Endothelial cell of umbilical vein (primary cell): Measurements from ENCODE around the gene TARBP2. TPM values are rescaled to one million over a fixed set of nuclear protein-coding genes. Genes with fewer than 3 reads are reported as not detected.
A peak's percentile ranks its signal among the peaks of the same experiment; 100 is the strongest.

ENCODE experiments used
- BruUV-seq: library from RNA; stranded (reverse); fragments of 400-500 nt; replicated peaks from 2 replicates; lab custom pipeline; 2021; lab: Mats Ljungman, UMichigan
- CTCF ChIA-PET: fragments of 300-600, 350-600 bp; sonication (Branson Sonifier 250); formaldehyde crosslinking; loops from one replicate; lab custom pipeline; 2021; ENCODE audit warnings: antibody characterized with exemption, inconsistent platforms; lab: Charles Lee
- POLR2A ChIA-PET: fragments of 300-600, 350-600 bp; sonication (Branson Sonifier 250); formaldehyde crosslinking; loops from one replicate; lab custom pipeline; 2021; ENCODE audit warnings: antibody characterized with exemption, inconsistent platforms; lab: Charles Lee
- DNase-seq: peaks from one replicate; pipeline ENCODE4 v3.0.0-alpha.2; 2011; ENCODE audit warnings: low read depth, low spot score
- FAIRE-seq: peaks from 2 replicates; lab custom pipeline; 2011; peaks lifted over from hg19 to GRCh38; lab: Jason Lieb, UNC
- H2AFZ ChIP-seq: 2 replicates; pipeline ENCODE4 v1.6.0; 2012; ENCODE audit warnings: low read depth, low read length, control low read depth, inconsistent platforms
- H3K27ac ChIP-seq: 2 replicates; pipeline ENCODE4 v1.5.1; 2011; ENCODE audit warnings: low read depth, mild to moderate bottlenecking, control low read depth, low read length, moderate library complexity; ENCODE audit not compliant: insufficient read depth
- H3K27me3 ChIP-seq, 2 experiments: 2 replicates each; pipeline versions ENCODE4 v1.6.0 to v1.6.1; 2011; ENCODE audit warnings: low read length in 2 of 2, mixed read lengths in 1 of 2; ENCODE audit not compliant: control insufficient read depth in 2 of 2, insufficient read depth in 2 of 2
- H3K36me3 ChIP-seq, 2 experiments: 2 replicates in 1 of 2; 3 replicates in 1 of 2; pipeline ENCODE4 v1.5.1; 2011; ENCODE audit warnings: low read length in 2 of 2, mild to moderate bottlenecking in 1 of 2, moderate library complexity in 1 of 2; ENCODE audit not compliant: control insufficient read depth in 2 of 2, insufficient read depth in 2 of 2; ENCODE audit errors: extremely low read depth in 1 of 2
- H3K4me1 ChIP-seq: 3 replicates; pipeline ENCODE4 v1.5.1; 2011; ENCODE audit warnings: mild to moderate bottlenecking, low read length; ENCODE audit not compliant: control insufficient read depth, insufficient read depth; ENCODE audit errors: extremely low read depth
- H3K4me2 ChIP-seq: 2 replicates; pipeline ENCODE4 v1.6.1; 2011; ENCODE audit warnings: low read length, control low read depth, mixed read lengths; ENCODE audit not compliant: insufficient read depth
- H3K4me3 ChIP-seq, 3 experiments: fragments of 200-600 bp in 1 of 3; sonication (generic), shearing (Covaris generic) in 1 of 3; replicated peaks in 1 of 3; 2 replicates each; pipeline ENCODE4 v1.5.1; 2011 to 2016; ENCODE audit warnings: control low read depth in 3 of 3, low read length in 3 of 3, mild to moderate bottlenecking in 2 of 3, inconsistent platforms in 1 of 3, low read depth in 1 of 3, moderate library complexity in 1 of 3; ENCODE audit not compliant: insufficient read depth in 1 of 3
- H3K79me2 ChIP-seq: 2 replicates; pipeline ENCODE4 v1.6.0; 2012; ENCODE audit warnings: low read length, inconsistent platforms; ENCODE audit not compliant: control insufficient read depth, insufficient read depth
- H3K9ac ChIP-seq: replicated peaks from 2 replicates; pipeline ENCODE3; 2011; ENCODE audit warnings: low read length, control low read depth; ENCODE audit not compliant: insufficient read depth; ENCODE audit errors: extremely low read depth
- H3K9me1 ChIP-seq: replicated peaks from 3 replicates; pipeline ENCODE4 v1.6.0; 2011; ENCODE audit warnings: mild to moderate bottlenecking, low read length; ENCODE audit not compliant: control insufficient read depth, insufficient read depth; ENCODE audit errors: extremely low read depth
- H3K9me3 ChIP-seq: replicated peaks from 2 replicates; pipeline ENCODE4 v1.5.1; 2012; ENCODE audit warnings: low read length, inconsistent platforms; ENCODE audit not compliant: control insufficient read depth, insufficient read depth
- H4K20me1 ChIP-seq: replicated peaks from 2 replicates; pipeline ENCODE3; 2011; ENCODE audit warnings: mild to moderate bottlenecking, low read length; ENCODE audit not compliant: control insufficient read depth, insufficient read depth; ENCODE audit errors: extremely low read depth
- CTCF ChIP-seq, 2 donors: IDR thresholded peaks; 1 replicate in 1 of 2; 2 replicates in 1 of 2; pipeline ENCODE4 v1.5.1; 2011; ENCODE audit warnings: low read length in 2 of 2, mild to moderate bottlenecking in 2 of 2, moderate library complexity in 2 of 2, control low read depth in 1 of 2, inconsistent platforms in 1 of 2, low read depth in 1 of 2; ENCODE audit not compliant: insufficient read depth in 1 of 2; ENCODE audit errors: extremely low read depth in 1 of 2
- EZH2 ChIP-seq: IDR thresholded peaks from 2 replicates; pipeline ENCODE4 v1.6.1; 2012; ENCODE audit warnings: borderline replicate concordance, low read depth, mild to moderate bottlenecking, moderate library complexity, low read length, inconsistent platforms; ENCODE audit not compliant: severe bottlenecking
- POLR2AphosphoS5 ChIP-seq: IDR thresholded peaks from 2 replicates; pipeline ENCODE4 v1.6.1; 2012; ENCODE audit warnings: low read depth, mild to moderate bottlenecking, control low read depth, low read length, moderate library complexity; ENCODE audit not compliant: insufficient read depth
- dilution Hi-C: fragments of 300-500 bp; cut with MboI; formaldehyde crosslinking; loops from one replicate; pipeline ENCODE4 v1.15.0; 2019; ENCODE audit warnings: low sequenced_read_pairs; ENCODE audit not compliant: extremely low pct_ligation_motif_present
- intact Hi-C: fragments of 100-400 bp; cut with micrococcal nuclease; formaldehyde crosslinking; loops from one replicate; pipeline ENCODE4 v1.10.0; 2022
- polyA plus RNA-seq, 4 experiments: library from polyadenylated mRNA; depleted of rRNA in 3 of 4; stranded (reverse) in 3 of 4; unstranded in 1 of 4; fragments of >200 nt; gene quantifications; 2 replicates each; pipeline versions ENCODE4 v1.2.1 to v1.2.3, GENCODE V29; 2011 to 2012; ENCODE audit warnings: missing spikeins in 1 of 4
- total RNA-seq: library from RNA; stranded (reverse); gene quantifications from 2 replicates; pipeline ENCODE4 v1.2.3, GENCODE V29; 2021
- TF ChIP-seq, protein P1 (sequence below): IDR thresholded peaks from 2 replicates; pipeline ENCODE4 v1.6.1; 2011; ENCODE audit not compliant: insufficient read depth, insufficient read length

Gene TARBP2
- total and polyA plus RNA-seq, 2 donors (not counting 3 experiments of a cell fraction or from before 2014, with no cell fraction given) = 57.2 to 82.8 TPM

- CTCF ChIA-PET = interaction anchor here (1.0 to 1.3 kb wide), 3 partner anchors 12 to 130 kb away, joined by 4 to 5 read pairs (median 4); partner anchors contain the start of gene AAAS
- Histone ChIP-seq H4K20me1 (peaks cover 16% of the 10 kb centered on the region), H3K27me3 (no peaks in the 10 kb centered on the region), H3K9ac (peak within 1 kb of the TSS; percentile 94), H3K4me2 (peak within 1 kb of the TSS; percentile 100), H3K79me2 (peaks cover 45% of the 10 kb centered on the region), H2AFZ (peak within 1 kb of the TSS; percentile 15), H3K9me1 (no peaks in the 10 kb centered on the region), H3K4me1 (peaks cover 12% of the 10 kb centered on the region), H3K27ac (peak within 1 kb of the TSS; percentile 87), H3K36me3 (peaks cover 17 to 23% of the 10 kb centered on the region in 2 experiments), H3K9me3 (no peaks in the 10 kb centered on the region), H3K4me3 (peak within 1 kb of the TSS; percentile 81 to 100 (median 89))
- dilution Hi-C loops (no loop called here), intact Hi-C loops (loop anchor here (1.0 to 5.0 kb wide), 5 partner anchors 10 to 226 kb away; partner anchors contain the start of genes ATP5MC2, PRR13 and TARBP2)
- DNase-seq (peak; percentile 99), FAIRE-seq (peak; percentile 94)
- POLR2A ChIA-PET = interaction anchor here (0.7 kb wide), 1 partner anchor 71 kb away, joined by 3 read pairs; no protein-coding TSS in a partner anchor
- no peak for TF ChIP-seq EZH2
- TF ChIP-seq CTCF (IDR thresholded peaks at IDR 0.05; ENCODE audit: extremely low read depth in 1 of 2, insufficient read depth in 1 of 2, low read depth in 1 of 2, low read length in 2 of 2) = peak; percentile 89 to 93
- TF ChIP-seq, protein P1, sequence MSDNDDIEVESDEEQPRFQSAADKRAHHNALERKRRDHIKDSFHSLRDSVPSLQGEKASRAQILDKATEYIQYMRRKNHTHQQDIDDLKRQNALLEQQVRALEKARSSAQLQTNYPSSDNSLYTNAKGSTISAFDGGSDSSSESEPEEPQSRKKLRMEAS = peak; percentile 44
- TF ChIP-seq POLR2AphosphoS5 = peak; percentile 85
- BruUV-seq = TSS peak; percentile 91
Observed at GRCh38 chr12:53451661-53452158, 49.4 kb upstream of the TARBP2 start, which contains the start of gene PCBP2. Gene PCBP2 (plus strand): TSS chr12:53452102. CDS start chr12:53454801, 2,699 bp downstream.
